Endothelial cell (in vitro differentiated cells): ENCODE data around the gene DTX3L. TPM values are rescaled to one million over a fixed set of nuclear protein-coding genes. Genes with fewer than 3 reads are reported as not detected.

ENCODE experiments used
- DNase-seq: peaks from one replicate; pipeline ENCODE4 v3.0.0; 2021; ENCODE audit warnings: low spot score
- H3K27ac Mint-ChIP-seq: one replicate; pipeline ENCODE4 v1.8.0; 2021; ENCODE audit warnings: mixed read lengths, inconsistent platforms; ENCODE audit not compliant: unreplicated experiment
- H3K27me3 Mint-ChIP-seq: one replicate; pipeline ENCODE4 v1.8.0; 2021; ENCODE audit warnings: mild to moderate bottlenecking, moderate library complexity, mixed read lengths, inconsistent platforms; ENCODE audit not compliant: unreplicated experiment
- H3K36me3 Mint-ChIP-seq: one replicate; pipeline ENCODE4 v1.8.0; 2021; ENCODE audit warnings: mild to moderate bottlenecking, low read depth, mixed read lengths, inconsistent platforms; ENCODE audit not compliant: unreplicated experiment
- H3K4me1 Mint-ChIP-seq: one replicate; pipeline ENCODE4 v1.8.0; 2021; ENCODE audit warnings: mild to moderate bottlenecking, mixed read lengths, inconsistent platforms; ENCODE audit not compliant: unreplicated experiment
- H3K4me3 Mint-ChIP-seq: one replicate; pipeline ENCODE4 v1.8.0; 2021; ENCODE audit warnings: mild to moderate bottlenecking, mixed read lengths, inconsistent platforms; ENCODE audit not compliant: unreplicated experiment
- H3K9me3 Mint-ChIP-seq: one replicate; pipeline ENCODE4 v1.8.0; 2021; ENCODE audit warnings: mixed read lengths, inconsistent platforms; ENCODE audit not compliant: unreplicated experiment
- total RNA-seq: library from RNA; stranded (reverse); fragmentation: NEBNext Ultra II Directional; extraction: Animal tissue kit (Norgen Biotek cat#: 25700); gene quantifications from one replicate; pipeline ENCODE4 v1.2.1, GENCODE V29; 2021; ENCODE audit not compliant: unreplicated experiment
- TF ChIP-seq, protein P1 (sequence below): fragments of 200-600 bp; sonication (generic); IDR thresholded peaks from one replicate; pipeline ENCODE4 v1.5.0; 2021; ENCODE audit warnings: antibody characterized with exemption; ENCODE audit not compliant: unreplicated experiment

Gene DTX3L
- total RNA-seq, 1 donor from 2014 or later, result 6.0 TPM

DNA sequence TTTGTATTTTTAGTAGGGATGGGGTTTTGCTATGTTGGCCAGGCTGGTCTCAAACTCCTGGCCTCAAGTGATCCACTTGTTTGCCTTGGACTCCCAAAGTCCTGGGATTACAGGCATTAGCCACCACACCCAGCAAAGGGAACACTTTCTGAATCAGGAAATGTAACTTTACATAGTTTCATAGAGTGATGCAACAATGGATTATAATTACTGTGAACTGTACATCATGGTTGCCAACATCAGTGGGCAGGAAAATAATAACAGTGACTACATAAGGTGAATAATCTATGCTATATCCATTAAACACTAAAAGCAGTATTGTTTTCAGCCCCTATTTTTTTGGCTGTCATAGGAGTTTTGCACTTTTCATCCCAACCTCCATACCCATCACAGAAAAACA lies 44.4 kb upstream of the DTX3L start:
- Mint-ChIP-seq H3K27ac (no peak overlapping the region), H3K9me3 (no peaks in the 10 kb centered on the region), H3K4me1 (peaks cover 3% of the 10 kb centered on the region), H3K27me3 (no peaks in the 10 kb centered on the region), H3K36me3 (no peaks in the 10 kb centered on the region), H3K4me3 (no peak overlapping the region)
- DNase-seq, result no peak
- TF ChIP-seq, protein P1, sequence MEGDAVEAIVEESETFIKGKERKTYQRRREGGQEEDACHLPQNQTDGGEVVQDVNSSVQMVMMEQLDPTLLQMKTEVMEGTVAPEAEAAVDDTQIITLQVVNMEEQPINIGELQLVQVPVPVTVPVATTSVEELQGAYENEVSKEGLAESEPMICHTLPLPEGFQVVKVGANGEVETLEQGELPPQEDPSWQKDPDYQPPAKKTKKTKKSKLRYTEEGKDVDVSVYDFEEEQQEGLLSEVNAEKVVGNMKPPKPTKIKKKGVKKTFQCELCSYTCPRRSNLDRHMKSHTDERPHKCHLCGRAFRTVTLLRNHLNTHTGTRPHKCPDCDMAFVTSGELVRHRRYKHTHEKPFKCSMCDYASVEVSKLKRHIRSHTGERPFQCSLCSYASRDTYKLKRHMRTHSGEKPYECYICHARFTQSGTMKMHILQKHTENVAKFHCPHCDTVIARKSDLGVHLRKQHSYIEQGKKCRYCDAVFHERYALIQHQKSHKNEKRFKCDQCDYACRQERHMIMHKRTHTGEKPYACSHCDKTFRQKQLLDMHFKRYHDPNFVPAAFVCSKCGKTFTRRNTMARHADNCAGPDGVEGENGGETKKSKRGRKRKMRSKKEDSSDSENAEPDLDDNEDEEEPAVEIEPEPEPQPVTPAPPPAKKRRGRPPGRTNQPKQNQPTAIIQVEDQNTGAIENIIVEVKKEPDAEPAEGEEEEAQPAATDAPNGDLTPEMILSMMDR, result no peak

DNA sequence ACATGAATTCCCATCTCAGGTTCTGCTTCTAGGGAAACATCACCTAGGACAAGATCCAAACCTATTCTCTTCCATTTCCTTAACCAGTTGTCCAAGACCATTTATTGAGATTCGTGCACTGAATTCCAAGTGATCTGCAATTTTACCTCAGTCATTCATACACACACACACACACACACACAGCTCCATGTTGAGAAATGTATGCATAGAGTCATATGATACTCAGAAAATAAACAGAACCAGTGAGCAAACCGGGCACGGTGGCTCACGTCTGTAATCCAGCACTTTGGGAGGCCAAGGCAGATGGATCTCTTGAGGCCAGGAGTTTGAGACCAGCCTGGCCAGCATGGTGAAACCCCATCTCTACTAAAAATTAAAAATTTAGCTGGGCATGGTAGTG lies 43.3 kb upstream of the DTX3L start:
- no peak overlapping the region for H3K27ac Mint-ChIP-seq
- H3K27me3 Mint-ChIP-seq, result no peaks in the 10 kb centered on the region
- H3K9me3 Mint-ChIP-seq, result no peaks in the 10 kb centered on the region
- no peak for DNase-seq
- no peaks in the 10 kb centered on the region for H3K36me3 Mint-ChIP-seq
- no peak overlapping the region for H3K4me3 Mint-ChIP-seq
- TF ChIP-seq, protein P1, result no peak
- no peaks in the 10 kb centered on the region for H3K4me1 Mint-ChIP-seq

DNA sequence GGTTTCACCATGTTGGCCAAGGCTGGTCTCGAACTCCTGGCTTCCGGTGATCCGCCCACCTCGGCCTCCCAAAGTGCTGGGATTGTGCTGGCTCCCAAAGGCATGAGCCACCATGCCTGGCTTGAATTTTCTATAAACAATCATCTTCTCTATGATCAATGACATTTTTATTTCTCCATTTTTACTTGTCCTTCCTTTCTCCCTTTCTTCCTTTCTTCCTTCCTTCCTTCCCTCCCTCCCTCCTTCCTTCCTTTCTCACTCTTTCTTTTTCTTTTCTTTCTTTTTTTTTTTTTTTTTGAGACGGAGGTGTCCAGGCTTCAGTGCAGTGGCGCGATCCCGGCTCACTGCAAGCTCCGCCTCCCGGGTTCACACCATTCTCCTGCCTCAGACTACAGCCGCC lies 40.8 kb upstream of the DTX3L start:
- no peaks in the 10 kb centered on the region for H3K36me3 Mint-ChIP-seq
- H3K9me3 Mint-ChIP-seq, result no peaks in the 10 kb centered on the region
- no peak overlapping the region for H3K27ac Mint-ChIP-seq
- no peaks in the 10 kb centered on the region for H3K4me1 Mint-ChIP-seq
- H3K4me3 Mint-ChIP-seq, result no peak overlapping the region
- no peak for DNase-seq
- TF ChIP-seq, protein P1, result no peak
- H3K27me3 Mint-ChIP-seq, result no peaks in the 10 kb centered on the region

DNA sequence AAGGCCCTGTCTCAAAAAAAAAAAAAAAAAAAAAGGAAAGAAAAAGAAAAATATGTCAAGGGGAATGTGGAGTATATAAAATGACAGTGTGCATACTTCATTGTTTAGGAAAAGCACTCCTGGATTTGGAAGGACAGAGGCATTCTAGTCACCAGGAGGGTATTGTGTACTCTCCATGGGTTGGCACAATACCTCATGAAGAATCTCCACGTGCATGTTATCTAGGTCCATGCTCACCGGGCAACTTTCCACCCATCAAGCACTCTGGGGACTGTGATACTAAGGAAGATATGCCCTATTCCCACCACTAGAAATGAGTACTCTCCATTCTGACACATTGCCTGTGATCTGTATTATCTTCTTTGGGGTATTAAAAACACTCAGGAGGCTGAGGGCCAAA lies 34.0 kb upstream of the DTX3L start:
- no peaks in the 10 kb centered on the region for H3K4me1 Mint-ChIP-seq
- no peak overlapping the region for H3K4me3 Mint-ChIP-seq
- H3K36me3 Mint-ChIP-seq, result no peaks in the 10 kb centered on the region
- no peak overlapping the region for H3K27ac Mint-ChIP-seq
- H3K9me3 Mint-ChIP-seq, result no peaks in the 10 kb centered on the region
- peaks cover 3% of the 10 kb centered on the region for H3K27me3 Mint-ChIP-seq
- DNase-seq, result no peak
- TF ChIP-seq, protein P1, result no peak

GRCh38 chr3:122533480-122533879 lies 30.7 kb upstream of the DTX3L start:
- Mint-ChIP-seq H3K36me3 (no peaks in the 10 kb centered on the region), H3K27me3 (peaks cover 3% of the 10 kb centered on the region), H3K27ac (no peak overlapping the region), H3K9me3 (no peaks in the 10 kb centered on the region), H3K4me1 (peaks cover 10% of the 10 kb centered on the region), H3K4me3 (no peak overlapping the region)
- DNase-seq, result no peak
- TF ChIP-seq, protein P1, result no peak
